H1 (cell line): ENCODE data around the gene ATP2B3. TPM values are rescaled to one million over a fixed set of nuclear protein-coding genes. Genes with fewer than 3 reads are reported as not detected.
A peak's percentile ranks its signal among the peaks of the same experiment; 100 is the strongest.

Source experiments
- CTCF ChIA-PET: fragments of 300-600 bp; sonication (Branson Sonifier 250); formaldehyde crosslinking; loops from one replicate; lab custom pipeline; 2021; ENCODE audit not compliant: partially characterized antibody; lab: Charles Lee
- POLR2A ChIA-PET: fragments of 300-600 bp; sonication (Branson Sonifier 250); formaldehyde crosslinking; loops from one replicate; lab custom pipeline; 2021; ENCODE audit warnings: inconsistent platforms; ENCODE audit not compliant: partially characterized antibody; lab: Charles Lee
- DNase-seq, 2 experiments: peaks; one replicate each; pipeline versions ENCODE4 v3.0.0 to v3.0.0-alpha.2; 2010 to 2022; ENCODE audit warnings: low spot score in 2 of 2, low read depth in 1 of 2, mixed read lengths in 1 of 2
- FAIRE-seq: peaks from 2 replicates; lab custom pipeline; 2011; peaks lifted over from hg19 to GRCh38; lab: Jason Lieb, UNC
- H2AFZ ChIP-seq: 2 replicates; pipeline ENCODE4 v1.8.1; 2012; ENCODE audit warnings: low read length, inconsistent platforms
- H2AK5ac ChIP-seq: 2 replicates; pipeline ENCODE4 v1.6.1; 2013; ENCODE audit warnings: low read depth, low read length
- H2BK120ac ChIP-seq: replicated peaks from 2 replicates; pipeline ENCODE3; 2013; ENCODE audit warnings: low read depth, low read length, inconsistent platforms
- H2BK12ac ChIP-seq: 2 replicates; pipeline ENCODE4 v1.6.1; 2013; ENCODE audit warnings: low read depth, low read length
- H2BK15ac ChIP-seq: 2 replicates; pipeline ENCODE4 v1.6.1; 2013; ENCODE audit warnings: low read length
- H2BK20ac ChIP-seq: 2 replicates; pipeline ENCODE4 v1.6.1; 2013; ENCODE audit warnings: low read length
- H2BK5ac ChIP-seq: 2 replicates; pipeline ENCODE4 v1.6.1; 2013; ENCODE audit warnings: low read depth, low read length
- H3K14ac ChIP-seq: 2 replicates; pipeline ENCODE4 v1.6.1; 2013; ENCODE audit warnings: inconsistent platforms; ENCODE audit not compliant: insufficient read length
- H3K18ac ChIP-seq: 2 replicates; pipeline ENCODE4 v1.6.1; 2013; ENCODE audit warnings: low read length; ENCODE audit errors: extremely low read depth
- H3K23ac ChIP-seq: 2 replicates; pipeline ENCODE4 v1.6.1; 2013; ENCODE audit warnings: inconsistent platforms; ENCODE audit not compliant: insufficient read length
- H3K23me2 ChIP-seq: 2 replicates; pipeline ENCODE4 v1.6.1; 2013; ENCODE audit warnings: low read depth, low read length
- H3K27ac ChIP-seq: 2 replicates; pipeline ENCODE4 v1.6.1; 2011; ENCODE audit warnings: low read depth, low read length, inconsistent platforms
- H3K27me3 ChIP-seq, 4 experiments: replicated peaks in 1 of 4; 1 replicate in 1 of 4; 2 replicates in 3 of 4; pipeline versions ENCODE4 v1.6.1 to v1.8.1; 2011 to 2013; ENCODE audit warnings: low read length in 3 of 4, mild to moderate bottlenecking in 3 of 4, inconsistent platforms in 2 of 4, mixed read lengths in 2 of 4, moderate library complexity in 1 of 4; ENCODE audit not compliant: control insufficient read depth in 3 of 4, insufficient read depth in 3 of 4; ENCODE audit errors: extremely low read depth in 1 of 4
- H3K36me3 ChIP-seq, 4 experiments: 2 replicates each; pipeline versions ENCODE4 v1.6.1 to v1.8.1; 2011 to 2013; ENCODE audit warnings: mild to moderate bottlenecking in 4 of 4, low read length in 3 of 4, moderate library complexity in 2 of 4, control low read depth in 1 of 4, inconsistent platforms in 1 of 4; ENCODE audit not compliant: insufficient read depth in 4 of 4, control insufficient read depth in 2 of 4
- H3K4ac ChIP-seq: replicated peaks from 2 replicates; pipeline ENCODE3; 2013; ENCODE audit warnings: low read length, low read depth, mixed read lengths, inconsistent platforms; ENCODE audit not compliant: insufficient read length
- H3K4me1 ChIP-seq, 4 experiments: replicated peaks in 1 of 4; 1 replicate in 1 of 4; 2 replicates in 3 of 4; pipeline versions ENCODE4 v1.6.1 to v1.8.1; 2011 to 2013; ENCODE audit warnings: low read length in 3 of 4, inconsistent platforms in 2 of 4, mixed read lengths in 1 of 4; ENCODE audit not compliant: insufficient read depth in 4 of 4, control insufficient read depth in 3 of 4
- H3K4me2 ChIP-seq, 2 experiments: 2 replicates each; pipeline versions ENCODE4 v1.6.1 to v1.8.1; 2011 to 2013; ENCODE audit warnings: low read depth in 2 of 2, low read length in 2 of 2, control low read depth in 1 of 2, inconsistent platforms in 1 of 2, mild to moderate bottlenecking in 1 of 2; ENCODE audit not compliant: insufficient read depth in 1 of 2
- H3K4me3 ChIP-seq, 4 experiments: fragments of 200-600, 300-600 bp in 1 of 4; sonication (generic), shearing (Covaris generic), sonication (Bioruptor Twin) in 1 of 4; 2 replicates each; pipeline versions ENCODE4 v1.5.1 to v1.8.1; 2011 to 2016; ENCODE audit warnings: low read length in 4 of 4, low read depth in 3 of 4, control low read depth in 2 of 4, inconsistent platforms in 2 of 4, mild to moderate bottlenecking in 2 of 4, mixed read lengths in 1 of 4, moderate library complexity in 1 of 4; ENCODE audit not compliant: insufficient read depth in 2 of 4; ENCODE audit errors: extremely low read depth in 1 of 4
- H3K56ac ChIP-seq: replicated peaks from 2 replicates; pipeline ENCODE3; 2013; ENCODE audit warnings: low read depth, mild to moderate bottlenecking, mixed read lengths, low read length, inconsistent platforms; ENCODE audit not compliant: insufficient read length
- H3K79me1 ChIP-seq: 2 replicates; pipeline ENCODE4 v1.6.1; 2013; ENCODE audit warnings: low read depth, low read length, control low read depth
- H3K79me2 ChIP-seq, 2 experiments: 2 replicates each; pipeline versions ENCODE4 v1.6.1 to v1.8.1; 2012 to 2013; ENCODE audit warnings: low read length in 2 of 2, mild to moderate bottlenecking in 2 of 2, inconsistent platforms in 1 of 2; ENCODE audit not compliant: insufficient read depth in 2 of 2, control insufficient read depth in 1 of 2
- H3K9ac ChIP-seq, 4 experiments: replicated peaks in 1 of 4; 1 replicate in 1 of 4; 2 replicates in 3 of 4; pipeline versions ENCODE4 v1.6.1 to v1.8.1; 2011 to 2013; ENCODE audit warnings: low read depth in 3 of 4, low read length in 3 of 4, control low read depth in 2 of 4, mild to moderate bottlenecking in 2 of 4, moderate library complexity in 2 of 4, inconsistent platforms in 1 of 4; ENCODE audit errors: extremely low read depth in 1 of 4
- H3K9me3 ChIP-seq, 2 experiments: 2 replicates each; pipeline versions ENCODE4 v1.6.1 to v1.8.1; 2012 to 2013; ENCODE audit warnings: mild to moderate bottlenecking in 2 of 2, moderate library complexity in 2 of 2, control low read depth in 1 of 2, inconsistent platforms in 1 of 2, low read depth in 1 of 2, low read length in 1 of 2, mixed read lengths in 1 of 2; ENCODE audit not compliant: insufficient read depth in 2 of 2
- H4K20me1 ChIP-seq, 2 experiments: replicated peaks in 1 of 2; 2 replicates each; pipeline versions ENCODE3 to v1.8.1; 2011 to 2013; ENCODE audit warnings: inconsistent platforms in 2 of 2, low read length in 2 of 2, mild to moderate bottlenecking in 1 of 2; ENCODE audit not compliant: insufficient read depth in 2 of 2, control insufficient read depth in 1 of 2
- H4K5ac ChIP-seq: 2 replicates; pipeline ENCODE4 v1.6.1; 2013; ENCODE audit warnings: low read length, low read depth, mixed read lengths, inconsistent platforms; ENCODE audit not compliant: insufficient read length
- H4K8ac ChIP-seq: 2 replicates; pipeline ENCODE4 v1.8.0; 2013; ENCODE audit warnings: mild to moderate bottlenecking, moderate library complexity, low read length, inconsistent platforms; ENCODE audit not compliant: insufficient read depth; ENCODE audit errors: extremely low read depth
- H4K91ac ChIP-seq: replicated peaks from 2 replicates; pipeline ENCODE3; 2013; ENCODE audit warnings: low read length, mixed read lengths, inconsistent platforms; ENCODE audit not compliant: insufficient read length
- KDM5A ChIP-seq: fragments of 200-600 bp; IDR thresholded peaks from 2 replicates; pipeline ENCODE4 v1.7.1; 2012; ENCODE audit warnings: mild to moderate bottlenecking, low read length, inconsistent platforms, mixed read lengths
- RAD21 ChIP-seq, 2 experiments: IDR thresholded peaks in 1 of 2; conservative IDR thresholded peaks in 1 of 2; 2 replicates each; pipeline ENCODE4 v1.6.1; 2011; ENCODE audit warnings: low read depth in 2 of 2, low read length in 2 of 2, improper control_type of control experiment in 1 of 2, inconsistent platforms in 1 of 2, mild to moderate bottlenecking in 1 of 2, moderate library complexity in 1 of 2
- WGBS, 2 experiments: shearing (Covaris generic) in 1 of 2; methylation state at CpG; one replicate each; pipeline versions ENCODE4 v1.1.6 to v1.1.7; 2013 to 2015; ENCODE audit warnings: low lambda C conversion rate in 2 of 2, mixed read lengths in 2 of 2, inconsistent platforms in 1 of 2, low coverage in 1 of 2, missing lambda C conversion rate in 1 of 2; ENCODE audit not compliant: insufficient replicate concordance in 2 of 2, insufficient coverage in 1 of 2, insufficient read length in 1 of 2; ENCODE audit errors: extremely low coverage in 1 of 2, missing lambda C conversion rate in 1 of 2; 5-methylcytosine and 5-hydroxymethylcytosine counted together
- polyA plus RNA-seq, 7 experiments: library from polyadenylated mRNA; depleted of rRNA in 3 of 7; stranded (reverse) in 5 of 7; unstranded in 2 of 7; fragments of >200 nt in 5 of 7; fragments of 200-250 nt in 2 of 7; gene quantifications; 1 replicate in 5 of 7; 2 replicates in 1 of 7; 4 replicates in 1 of 7; pipeline versions ENCODE4 v1.2.1 to v1.2.3, GENCODE V29; 2011 to 2013; ENCODE audit warnings: missing spikeins in 2 of 7, mixed read lengths in 2 of 7
- total RNA-seq: library from RNA; stranded (reverse); fragmentation: NEBNext Ultra II Directional; extraction: Animal tissue kit (Norgen Biotek cat#: 25700); gene quantifications from 2 replicates; pipeline ENCODE4 v1.2.1, GENCODE V29; 2021
- TF ChIP-seq, protein P1 (sequence below), 3 experiments: IDR thresholded peaks; 1 replicate in 2 of 3; 2 replicates in 1 of 3; pipeline versions ENCODE4 v1.5.1 to v1.6.1; 2011; ENCODE audit warnings: low read length in 3 of 3, mild to moderate bottlenecking in 3 of 3, inconsistent platforms in 2 of 3, low read depth in 1 of 3, moderate library complexity in 1 of 3; ENCODE audit not compliant: insufficient read depth in 1 of 3; ENCODE audit errors: control extremely low read depth in 1 of 3

ATP2B3 gene
- total and polyA plus RNA-seq, 2 of the 8 experiments (the other 6 are each of a cell fraction or from before 2014, with no cell fraction given) = 0.14 to 0.19 TPM

DNA sequence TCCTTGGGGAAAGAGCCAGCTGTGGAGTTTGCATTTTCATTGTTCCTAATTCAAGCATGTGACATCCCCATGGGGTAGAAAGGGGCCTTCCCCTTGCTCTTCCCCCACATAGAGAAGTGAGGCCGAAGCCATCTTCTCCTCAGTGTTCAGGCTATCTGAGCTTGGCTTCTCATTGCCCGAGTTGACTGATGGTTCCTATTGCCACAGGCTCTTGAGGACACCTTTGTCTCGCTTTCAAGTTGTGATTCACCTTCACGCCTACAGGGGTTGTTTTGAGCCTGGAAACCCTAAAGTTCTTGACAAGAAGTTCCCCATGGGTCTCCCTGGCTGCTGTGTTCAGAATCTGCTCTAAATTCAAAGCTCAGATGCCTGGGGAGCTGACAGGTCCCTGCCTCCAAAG, 56.5 kb downstream of the ATP2B3 start:
- Histone ChIP-seq H3K4me2 (no peak overlapping the region), H3K4me3 (no peak overlapping the region), H2BK15ac (no peak overlapping the region), H4K5ac (no peak overlapping the region), H3K4me1 (peaks cover 0 to 6% (median 1%) of the 10 kb centered on the region in 4 experiments; a peak in 3 of 7 replicates), H3K4ac (no peak overlapping the region), H3K27me3 (no peaks in the 10 kb centered on the region), H3K56ac (no peak overlapping the region), H2BK20ac (no peak overlapping the region), H3K9me3 (no peaks in the 10 kb centered on the region), H3K23me2 (no peaks in the 10 kb centered on the region), H4K20me1 (no peaks in the 10 kb centered on the region), H2BK120ac (no peak overlapping the region), H2AFZ (no peak overlapping the region), H3K14ac (no peak overlapping the region), H3K9ac (no peak overlapping the region), H3K79me2 (no peaks in the 10 kb centered on the region), H2AK5ac (no peak overlapping the region), H3K27ac (no peak overlapping the region), H3K18ac (no peak overlapping the region), H4K91ac (no peak overlapping the region), H4K8ac (no peak overlapping the region), H2BK12ac (no peak overlapping the region), H2BK5ac (no peak overlapping the region), H3K36me3 (no peaks in the 10 kb centered on the region), H3K23ac (no peak overlapping the region), H3K79me1 (no peaks in the 10 kb centered on the region)
- DNase-seq = no peak
- TF ChIP-seq RAD21 (IDR thresholded peaks at IDR 0.05 in 1 of 2, conservative IDR thresholded peaks at IDR 0.05 in 1 of 2; ENCODE audit: low read depth in 2 of 2, low read length in 2 of 2) (peak in 1 of 2 experiments; percentile 17; a peak in 1 of 4 replicates), KDM5A (no peak)
- TF ChIP-seq, protein P1, sequence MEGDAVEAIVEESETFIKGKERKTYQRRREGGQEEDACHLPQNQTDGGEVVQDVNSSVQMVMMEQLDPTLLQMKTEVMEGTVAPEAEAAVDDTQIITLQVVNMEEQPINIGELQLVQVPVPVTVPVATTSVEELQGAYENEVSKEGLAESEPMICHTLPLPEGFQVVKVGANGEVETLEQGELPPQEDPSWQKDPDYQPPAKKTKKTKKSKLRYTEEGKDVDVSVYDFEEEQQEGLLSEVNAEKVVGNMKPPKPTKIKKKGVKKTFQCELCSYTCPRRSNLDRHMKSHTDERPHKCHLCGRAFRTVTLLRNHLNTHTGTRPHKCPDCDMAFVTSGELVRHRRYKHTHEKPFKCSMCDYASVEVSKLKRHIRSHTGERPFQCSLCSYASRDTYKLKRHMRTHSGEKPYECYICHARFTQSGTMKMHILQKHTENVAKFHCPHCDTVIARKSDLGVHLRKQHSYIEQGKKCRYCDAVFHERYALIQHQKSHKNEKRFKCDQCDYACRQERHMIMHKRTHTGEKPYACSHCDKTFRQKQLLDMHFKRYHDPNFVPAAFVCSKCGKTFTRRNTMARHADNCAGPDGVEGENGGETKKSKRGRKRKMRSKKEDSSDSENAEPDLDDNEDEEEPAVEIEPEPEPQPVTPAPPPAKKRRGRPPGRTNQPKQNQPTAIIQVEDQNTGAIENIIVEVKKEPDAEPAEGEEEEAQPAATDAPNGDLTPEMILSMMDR (IDR thresholded peaks at IDR 0.05; ENCODE audit: control extremely low read depth in 1 of 3, insufficient read depth in 1 of 3, low read depth in 1 of 3, low read length in 3 of 3) = peak in 1 of 3 experiments; percentile 19; a peak in 2 of 4 replicates
- FAIRE-seq = peak; percentile 81
- POLR2A ChIA-PET = no interaction called here
- WGBS, 2 experiments = 80% methylated on average over 4 of the region's 4 CpGs; no CpG with 5 or more reads in 1 of the 2 experiments
- CTCF ChIA-PET = interaction anchor here (0.8 to 7.6 kb wide), 25 partner anchors 9 to 95 kb away, joined by 3 to 47 read pairs (median 4); partner anchors contain the start of gene DUSP9
